HTERT RPE-1 (cell line): ENCODE results near the gene COQ10A.

Source experiments
- in situ Hi-C: fragments of 300-500 bp; cut with MboI; formaldehyde crosslinking; loops from 4 replicates; pipeline ENCODE4 v1.14.3; 2020; ENCODE audit warnings: low sequenced_read_pairs

Gene COQ10A

GRCh38 chr12:56266693-56267442 lies at the start of gene COQ10A:
Gene COQ10A, plus strand, starts transcription at chr12:56266942. Its CDS starts 177 bp downstream, at chr12:56267119.
- in situ Hi-C loops = no loop called here

GRCh38 chr12:56219840-56220239 lies 46.9 kb upstream of the COQ10A start:
- in situ Hi-C loops = no loop called here

- in situ Hi-C loops = no loop called here
Measured at GRCh38 chr12:56220611-56221231, 46.0 kb upstream of the COQ10A start.

GRCh38 chr12:56221232-56221756 lies 45.4 kb upstream of the COQ10A start:
- in situ Hi-C loops = no loop called here

- in situ Hi-C loops = no loop called here
Measured at GRCh38 chr12:56221757-56222530, 44.8 kb upstream of the COQ10A start, which contains the start of gene RNF41. Gene RNF41, minus strand, starts transcription at chr12:56221922. Its CDS starts 7,875 bp downstream, at chr12:56214047.

- in situ Hi-C loops = no loop called here
Measured at GRCh38 chr12:56222531-56222895, 44.2 kb upstream of the COQ10A start.

- in situ Hi-C loops = no loop called here
Measured at GRCh38 chr12:56223571-56224101, 43.1 kb upstream of the COQ10A start.

GRCh38 chr12:56224102-56224701 lies 42.5 kb upstream of the COQ10A start, which contains the start of gene NABP2:
Gene NABP2, plus strand, starts transcription at chr12:56224342. Its CDS starts 515 bp downstream, at chr12:56224857.
- in situ Hi-C loops = no loop called here

- in situ Hi-C loops = no loop called here
Measured at GRCh38 chr12:56224954-56225353, 41.8 kb upstream of the COQ10A start.

GRCh38 chr12:56229082-56229481 lies 37.7 kb upstream of the COQ10A start:
- in situ Hi-C loops = no loop called here

GRCh38 chr12:56229916-56230431 lies 36.8 kb upstream of the COQ10A start, which contains the start of gene SLC39A5:
Gene SLC39A5, plus strand, starts transcription at chr12:56230051. Its CDS starts 1,224 bp downstream, at chr12:56231275.
- in situ Hi-C loops = no loop called here

- in situ Hi-C loops = no loop called here
Measured at GRCh38 chr12:56230432-56231183, 36.1 kb upstream of the COQ10A start.

GRCh38 chr12:56231184-56231582 lies 35.6 kb upstream of the COQ10A start:
- in situ Hi-C loops = no loop called here

GRCh38 chr12:56234746-56235436 lies 31.9 kb upstream of the COQ10A start:
- in situ Hi-C loops = no loop called here

GRCh38 chr12:56236091-56236490 lies 30.7 kb upstream of the COQ10A start:
- in situ Hi-C loops = no loop called here

- in situ Hi-C loops = no loop called here
Measured at GRCh38 chr12:56236985-56237384, 29.8 kb upstream of the COQ10A start.

GRCh38 chr12:56237552-56237951 lies 29.2 kb upstream of the COQ10A start:
- in situ Hi-C loops = no loop called here

GRCh38 chr12:56241424-56242303 lies 25.1 kb upstream of the COQ10A start:
- in situ Hi-C loops = no loop called here
